Measurements from ENCODE around the gene EFCAB9. TPM values are rescaled to one million over a fixed set of nuclear protein-coding genes. Genes with fewer than 3 reads are reported as not detected.
A peak's percentile ranks its signal among the peaks of the same experiment; 100 is the strongest.

Gene EFCAB9
- total RNA-seq, 1 donor from 2014 or later = not detected

DNA sequence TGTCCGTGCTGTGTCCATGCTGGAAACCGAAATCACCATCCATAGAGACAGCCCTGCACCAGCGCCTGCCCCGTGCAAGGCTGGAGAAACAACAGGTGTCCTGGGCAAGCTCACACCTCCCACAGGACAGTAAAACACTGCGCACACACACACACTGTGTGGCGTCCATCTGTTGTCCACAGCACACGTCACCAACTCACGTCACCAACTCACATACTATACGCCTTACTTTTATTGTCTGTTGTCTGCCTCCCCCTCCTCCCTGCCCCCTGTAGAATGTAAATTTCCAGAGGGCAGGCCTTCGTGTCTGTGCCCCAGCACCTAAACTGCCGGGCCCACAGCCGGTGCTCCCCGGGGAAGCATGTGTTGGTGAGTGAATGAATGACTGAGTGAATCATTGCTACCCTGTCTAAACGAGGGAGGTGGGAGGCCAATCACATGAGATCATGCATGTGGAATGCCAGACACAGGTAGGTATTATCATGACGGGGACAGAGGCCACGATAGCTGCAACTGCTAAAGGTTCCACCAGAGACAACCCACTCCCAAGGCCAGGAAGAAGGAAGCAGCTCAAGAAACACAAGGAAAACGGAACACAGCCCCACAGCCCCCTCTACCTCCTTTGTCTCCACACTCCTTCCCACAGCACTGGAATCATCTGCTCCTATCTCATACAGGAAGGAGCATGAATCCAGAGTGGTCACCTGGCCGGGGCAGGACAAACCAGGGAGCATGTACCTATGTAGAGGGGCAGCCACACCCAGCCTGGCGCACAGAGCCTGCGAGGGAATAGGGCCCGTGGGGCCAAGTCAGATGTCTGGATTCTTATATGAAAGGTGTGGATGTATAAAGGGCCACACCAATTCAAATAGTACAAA lies 47.9 kb upstream of the EFCAB9 start:
- Histone ChIP-seq H3K9ac (no peak overlapping the region), H3K4me3 (no peak overlapping the region), H3K27ac (no peak overlapping the region), H3K9me3 (ENCODE audit: low read depth) (no peaks in the 10 kb centered on the region), H3K79me2 (ENCODE audit: low read depth) (no peaks in the 10 kb centered on the region), H3K4me1 (peaks cover 7% of the 10 kb centered on the region), H2AFZ (replicated peaks) (no peak overlapping the region), H4K20me1 (ENCODE audit: low read depth) (no peaks in the 10 kb centered on the region), H3K36me3 (no peaks in the 10 kb centered on the region), H3F3A (ENCODE audit: low read depth) (no peaks in the 10 kb centered on the region), H3K27me3 (no peaks in the 10 kb centered on the region), H3K4me2 (no peak overlapping the region)
- H3K27ac Mint-ChIP-seq = peak overlapping the region; percentile 94
- no peak overlapping the region for H3K4me3 Mint-ChIP-seq
- peaks cover 25% of the 10 kb centered on the region for H3K4me1 Mint-ChIP-seq
- peaks cover 2% of the 10 kb centered on the region for H3K36me3 Mint-ChIP-seq
- no peak for DNase-seq (ENCODE audit: low spot score)
- H3K9me3 Mint-ChIP-seq = no peaks in the 10 kb centered on the region
- TF ChIP-seq EZH2phosphoT487 (IDR thresholded peaks at IDR 0.05) = no peak
- TF ChIP-seq, protein P1, sequence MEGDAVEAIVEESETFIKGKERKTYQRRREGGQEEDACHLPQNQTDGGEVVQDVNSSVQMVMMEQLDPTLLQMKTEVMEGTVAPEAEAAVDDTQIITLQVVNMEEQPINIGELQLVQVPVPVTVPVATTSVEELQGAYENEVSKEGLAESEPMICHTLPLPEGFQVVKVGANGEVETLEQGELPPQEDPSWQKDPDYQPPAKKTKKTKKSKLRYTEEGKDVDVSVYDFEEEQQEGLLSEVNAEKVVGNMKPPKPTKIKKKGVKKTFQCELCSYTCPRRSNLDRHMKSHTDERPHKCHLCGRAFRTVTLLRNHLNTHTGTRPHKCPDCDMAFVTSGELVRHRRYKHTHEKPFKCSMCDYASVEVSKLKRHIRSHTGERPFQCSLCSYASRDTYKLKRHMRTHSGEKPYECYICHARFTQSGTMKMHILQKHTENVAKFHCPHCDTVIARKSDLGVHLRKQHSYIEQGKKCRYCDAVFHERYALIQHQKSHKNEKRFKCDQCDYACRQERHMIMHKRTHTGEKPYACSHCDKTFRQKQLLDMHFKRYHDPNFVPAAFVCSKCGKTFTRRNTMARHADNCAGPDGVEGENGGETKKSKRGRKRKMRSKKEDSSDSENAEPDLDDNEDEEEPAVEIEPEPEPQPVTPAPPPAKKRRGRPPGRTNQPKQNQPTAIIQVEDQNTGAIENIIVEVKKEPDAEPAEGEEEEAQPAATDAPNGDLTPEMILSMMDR (IDR thresholded peaks at IDR 0.05) = no peak
- no peak for TF ChIP-seq EZH2 (IDR thresholded peaks at IDR 0.05)
- H3K27me3 Mint-ChIP-seq (ENCODE audit: insufficient read depth, low read depth) = no peaks in the 10 kb centered on the region

DNA sequence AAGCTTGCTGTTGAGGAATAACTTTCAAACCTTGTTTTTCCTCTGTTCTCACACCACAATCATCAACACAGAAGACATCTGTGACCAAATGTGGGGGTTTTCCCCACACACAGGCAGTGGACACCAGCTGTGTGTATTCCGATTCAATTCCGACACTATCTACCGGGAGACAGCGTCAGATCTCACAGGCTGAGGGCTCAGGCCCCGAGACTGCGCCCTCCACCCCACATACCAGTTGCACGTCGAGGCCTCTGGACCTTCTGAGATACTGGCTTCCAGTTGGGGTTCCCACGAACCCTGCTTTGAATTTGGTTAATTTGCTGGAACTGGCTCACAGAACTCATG lies 47.3 kb upstream of the EFCAB9 start:
- Histone ChIP-seq H2AFZ (replicated peaks) (no peak overlapping the region), H3K4me2 (no peak overlapping the region), H3K79me2 (ENCODE audit: low read depth) (no peaks in the 10 kb centered on the region), H3F3A (ENCODE audit: low read depth) (no peaks in the 10 kb centered on the region), H3K4me3 (no peak overlapping the region), H3K9me3 (ENCODE audit: low read depth) (no peaks in the 10 kb centered on the region), H3K4me1 (peaks cover 4% of the 10 kb centered on the region), H4K20me1 (ENCODE audit: low read depth) (no peaks in the 10 kb centered on the region), H3K27ac (no peak overlapping the region), H3K9ac (no peak overlapping the region), H3K27me3 (no peaks in the 10 kb centered on the region), H3K36me3 (no peaks in the 10 kb centered on the region)
- no peaks in the 10 kb centered on the region for H3K27me3 Mint-ChIP-seq (ENCODE audit: insufficient read depth, low read depth)
- TF ChIP-seq EZH2phosphoT487 (IDR thresholded peaks at IDR 0.05) = no peak
- no peak for TF ChIP-seq EZH2 (IDR thresholded peaks at IDR 0.05)
- TF ChIP-seq, protein P1 (IDR thresholded peaks at IDR 0.05) = no peak
- peaks cover 2% of the 10 kb centered on the region for H3K36me3 Mint-ChIP-seq
- no peaks in the 10 kb centered on the region for H3K9me3 Mint-ChIP-seq
- H3K4me3 Mint-ChIP-seq = no peak overlapping the region
- H3K27ac Mint-ChIP-seq = peak overlapping the region; percentile 94
- DNase-seq (ENCODE audit: low spot score) = no peak
- peaks cover 24% of the 10 kb centered on the region for H3K4me1 Mint-ChIP-seq

DNA sequence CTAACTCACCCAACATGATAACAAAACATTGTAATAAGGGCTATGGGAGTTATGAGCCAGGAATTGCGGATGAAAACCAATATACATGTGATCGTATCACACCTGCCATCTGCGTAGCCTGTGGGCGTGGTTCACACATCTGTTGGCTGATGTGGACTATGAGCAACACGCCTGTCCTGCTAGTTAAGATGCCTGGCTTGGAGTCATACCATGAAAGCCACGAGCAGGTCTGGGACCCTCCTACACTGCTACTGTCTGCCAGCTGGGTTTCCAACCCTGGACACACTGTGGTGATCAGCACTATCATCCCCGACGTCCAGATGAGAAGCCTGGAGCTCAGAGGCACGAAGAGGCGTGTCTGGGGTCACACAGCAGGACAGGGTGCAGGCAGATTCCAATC lies 46.1 kb upstream of the EFCAB9 start:
- no peak overlapping the region for H3K27ac Mint-ChIP-seq

More for the DNA sequence above, 46.1 kb upstream of the EFCAB9 start:
- Histone ChIP-seq H3K79me2 (ENCODE audit: low read depth) (no peaks in the 10 kb centered on the region), H3K4me3 (no peak overlapping the region), H3K4me1 (no peaks in the 10 kb centered on the region), H3K27me3 (no peaks in the 10 kb centered on the region), H3K36me3 (no peaks in the 10 kb centered on the region), H4K20me1 (ENCODE audit: low read depth) (no peaks in the 10 kb centered on the region), H2AFZ (replicated peaks) (no peak overlapping the region), H3K4me2 (no peak overlapping the region), H3K9me3 (ENCODE audit: low read depth) (no peaks in the 10 kb centered on the region), H3K9ac (no peak overlapping the region), H3F3A (ENCODE audit: low read depth) (no peaks in the 10 kb centered on the region), H3K27ac (no peak overlapping the region)
- Mint-ChIP-seq H3K4me3 (no peak overlapping the region), H3K4me1 (peaks cover 18% of the 10 kb centered on the region), H3K27me3 (ENCODE audit: insufficient read depth, low read depth) (no peaks in the 10 kb centered on the region), H3K36me3 (peaks cover 2% of the 10 kb centered on the region), H3K9me3 (no peaks in the 10 kb centered on the region)
- no peak for TF ChIP-seq EZH2phosphoT487 (IDR thresholded peaks at IDR 0.05)
- TF ChIP-seq EZH2 (IDR thresholded peaks at IDR 0.05) = no peak
- TF ChIP-seq, protein P1 (IDR thresholded peaks at IDR 0.05) = no peak
- DNase-seq (ENCODE audit: low spot score) = no peak

Data from neural progenitor cell (in vitro differentiated cells).